GM19452 (cell line): Measurements from ENCODE around the gene KPNA1.

Experiments used
- ATAC-seq: cut with Tn5 transposase; IDR thresholded peaks from one replicate; pipeline ENCODE4 v1.9.1; 2021; ENCODE audit not compliant: unreplicated experiment

Gene KPNA1

DNA sequence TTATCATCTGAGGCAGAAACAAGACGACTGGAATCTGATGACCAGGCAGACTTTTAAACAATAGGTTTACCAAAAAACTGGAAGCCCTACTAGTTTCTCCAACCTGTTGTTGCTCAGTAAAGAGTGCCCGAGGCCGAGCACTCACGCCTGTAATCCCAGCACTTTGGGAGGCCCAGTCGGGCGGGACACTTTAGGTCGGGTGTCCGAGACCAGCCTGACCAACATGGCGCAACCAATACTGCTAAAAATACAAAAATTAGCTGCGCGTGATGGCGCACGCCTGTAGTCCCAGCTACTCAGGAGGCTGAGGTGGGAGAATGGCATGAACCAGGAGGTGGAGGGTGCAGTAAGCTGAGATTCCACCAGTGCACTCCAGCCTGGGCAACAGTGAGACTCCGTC lies 97.8 kb downstream of the KPNA1 start:
- ATAC-seq = no peak

DNA sequence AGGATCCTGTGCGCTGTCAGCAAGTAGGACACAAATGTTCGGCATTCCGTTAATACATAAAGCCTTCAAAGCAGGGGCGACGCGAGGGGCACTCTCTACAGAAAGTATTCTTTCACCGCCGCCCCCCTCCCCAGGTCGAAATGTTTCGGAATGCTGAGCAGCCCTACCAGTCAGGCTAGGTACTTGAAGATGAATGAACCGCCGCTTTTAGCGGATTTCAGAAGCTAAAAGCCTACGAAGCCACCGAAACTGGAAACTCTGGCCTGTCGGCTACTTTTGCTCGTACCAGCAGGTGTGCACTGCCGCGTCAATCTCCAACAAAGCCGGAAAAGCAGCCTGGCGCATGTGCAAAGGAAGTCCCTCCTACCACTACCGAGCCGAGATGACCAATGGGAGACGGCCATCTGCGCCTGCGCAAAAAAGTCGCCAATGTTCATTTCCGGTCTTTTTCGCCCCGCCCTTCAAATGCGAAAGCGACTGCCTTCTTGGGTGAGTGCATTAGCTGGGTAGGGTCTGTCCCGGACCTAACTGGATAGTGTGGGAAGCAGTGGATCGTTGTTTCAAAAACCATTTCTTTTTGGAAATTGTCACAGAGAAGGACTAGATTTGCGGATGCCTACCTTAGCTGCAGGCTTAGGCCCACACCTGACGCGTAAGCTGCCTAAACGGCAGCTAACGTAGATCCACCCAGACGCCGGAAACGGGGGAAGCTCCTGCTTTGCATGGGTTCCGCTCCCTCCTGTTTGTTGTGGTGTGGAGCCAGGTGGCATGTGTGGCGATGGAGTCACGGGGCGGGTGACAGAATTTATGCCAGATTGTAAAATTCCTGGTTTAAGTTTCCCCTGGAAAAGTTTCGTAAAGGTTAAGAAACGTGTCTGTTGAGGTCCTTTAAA lies 98.7 kb downstream of the KPNA1 start, which contains the start of gene WDR5B:
Gene WDR5B (minus strand): TSS at position 301 of the 893 bp plus-strand sequence. CDS start 534 bp downstream, outside the sequence.
- peak; percentile 82 for ATAC-seq

DNA sequence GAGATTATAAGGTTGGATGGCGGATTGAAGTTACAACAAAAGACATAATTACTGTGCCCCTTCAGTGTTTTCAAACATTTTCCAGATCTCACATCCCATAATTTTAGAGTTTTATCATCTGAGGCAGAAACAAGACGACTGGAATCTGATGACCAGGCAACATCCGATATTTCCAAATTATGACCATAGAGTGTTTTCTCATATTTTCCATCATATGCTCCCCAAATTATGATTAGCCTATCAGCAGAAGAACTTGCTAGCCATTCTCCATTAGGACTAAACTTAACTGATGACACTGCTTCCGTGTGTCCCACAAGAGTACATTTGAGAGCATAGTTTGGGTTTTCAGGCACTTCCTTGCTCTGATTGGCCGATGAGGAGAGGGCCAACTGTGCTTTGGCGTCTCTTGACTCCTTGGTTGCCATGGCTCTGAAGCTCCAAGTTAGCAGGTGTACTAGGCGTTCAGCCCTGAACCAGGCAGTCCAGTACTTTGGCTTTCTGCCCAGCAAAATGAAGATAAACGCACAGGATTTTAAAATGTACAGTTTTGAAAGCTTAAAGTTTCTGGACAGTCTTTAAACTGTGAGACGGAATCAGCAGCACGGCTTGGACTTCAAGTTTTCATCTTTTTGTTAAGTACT lies 99.5 kb downstream of the KPNA1 start:
- peak; percentile 43 for ATAC-seq

DNA sequence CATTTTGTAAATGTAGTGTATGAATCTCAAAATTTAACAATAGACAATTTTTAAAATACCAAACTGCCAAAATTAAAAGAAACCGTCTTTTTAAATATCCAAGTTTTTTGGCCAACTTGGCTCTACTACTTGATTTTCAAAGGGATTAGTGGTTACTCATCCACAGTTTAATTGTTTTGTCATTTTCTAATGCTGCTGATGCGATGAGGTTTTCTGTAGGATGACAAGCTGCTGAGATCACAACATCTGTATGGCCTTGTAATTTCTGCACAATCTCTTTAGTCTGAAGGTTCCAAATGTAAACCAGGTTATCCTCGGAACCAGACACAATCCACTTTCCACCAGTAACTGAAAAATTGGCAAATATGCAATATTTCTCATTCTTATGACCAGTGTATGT lies 100.3 kb downstream of the KPNA1 start:
- no peak for ATAC-seq

DNA sequence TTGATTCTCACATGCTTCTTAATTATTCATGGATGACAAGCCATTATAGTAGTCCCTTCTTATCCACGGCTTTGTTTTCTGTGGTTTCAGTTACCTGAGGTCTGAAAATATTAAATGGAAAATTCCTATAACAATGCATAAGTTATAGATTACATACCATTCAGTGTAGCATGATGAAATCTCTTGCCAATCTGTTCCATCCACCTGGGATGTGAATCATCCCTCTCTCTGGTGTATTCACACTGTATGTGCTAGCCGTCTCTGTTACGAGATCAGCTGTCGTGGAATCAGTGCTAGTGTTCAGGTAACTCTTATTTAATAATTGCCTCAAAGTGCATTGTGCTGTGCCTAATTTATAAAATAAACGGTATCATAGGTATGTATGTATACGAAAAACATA lies 104.1 kb downstream of the KPNA1 start:
- ATAC-seq = no peak

DNA sequence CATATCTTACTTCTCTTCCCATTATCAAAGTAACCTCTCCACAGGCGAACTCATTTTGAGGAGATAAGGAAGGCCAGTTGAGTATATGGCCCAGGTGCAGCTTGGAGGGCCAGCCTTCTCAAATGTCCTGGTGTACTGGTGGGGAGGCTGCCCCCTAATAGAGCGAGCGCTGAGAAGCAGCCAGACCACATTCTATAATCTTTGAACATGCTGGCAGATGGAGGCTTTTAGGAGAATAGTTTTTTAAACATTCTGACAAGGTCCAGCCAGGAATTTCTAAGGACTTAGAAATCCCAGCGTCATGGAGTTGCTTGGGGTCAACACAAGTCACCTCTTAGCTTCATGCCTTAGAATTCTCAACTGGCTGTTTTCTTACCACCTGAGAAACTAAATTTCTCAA lies 104.6 kb downstream of the KPNA1 start:
- ATAC-seq = no peak

DNA sequence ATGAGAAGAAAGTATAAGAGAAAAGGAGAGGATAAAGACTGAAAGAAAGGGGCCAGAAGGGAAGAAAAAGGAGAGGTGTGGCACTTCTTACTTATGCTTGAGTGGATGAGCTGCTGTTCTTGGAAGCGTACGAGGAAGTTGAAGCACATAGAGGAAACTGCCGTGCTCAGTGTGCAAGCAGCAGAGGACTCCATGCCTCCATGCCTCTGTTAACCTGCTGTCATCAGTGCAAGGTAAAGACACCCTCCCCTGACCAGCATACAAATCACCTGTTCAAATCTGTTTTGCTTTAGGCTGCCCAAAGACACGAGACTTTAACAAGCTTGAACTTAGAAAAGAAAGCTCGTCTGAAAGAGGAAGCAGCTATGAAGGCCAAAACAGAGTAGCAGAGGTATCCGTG lies 105.3 kb downstream of the KPNA1 start:
- ATAC-seq = no peak

DNA sequence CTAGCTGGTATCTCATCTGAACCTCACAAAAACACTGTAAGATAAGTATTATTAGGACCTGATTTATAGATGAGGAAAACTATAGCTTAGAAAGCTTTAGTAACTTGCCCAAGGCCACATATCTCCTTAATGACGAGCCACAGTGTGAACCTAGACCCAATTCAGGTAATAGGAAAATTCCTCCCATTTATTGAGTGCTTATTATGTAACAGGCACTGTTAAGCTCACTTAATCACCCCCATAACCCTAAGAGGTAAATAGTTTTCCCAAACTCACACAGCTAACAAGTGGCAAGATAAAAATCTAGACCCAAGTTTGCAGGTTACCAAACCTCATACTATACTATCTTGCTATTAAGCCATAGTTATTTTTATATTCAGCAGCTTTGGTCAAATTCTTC lies 106.8 kb downstream of the KPNA1 start:
- no peak for ATAC-seq

DNA sequence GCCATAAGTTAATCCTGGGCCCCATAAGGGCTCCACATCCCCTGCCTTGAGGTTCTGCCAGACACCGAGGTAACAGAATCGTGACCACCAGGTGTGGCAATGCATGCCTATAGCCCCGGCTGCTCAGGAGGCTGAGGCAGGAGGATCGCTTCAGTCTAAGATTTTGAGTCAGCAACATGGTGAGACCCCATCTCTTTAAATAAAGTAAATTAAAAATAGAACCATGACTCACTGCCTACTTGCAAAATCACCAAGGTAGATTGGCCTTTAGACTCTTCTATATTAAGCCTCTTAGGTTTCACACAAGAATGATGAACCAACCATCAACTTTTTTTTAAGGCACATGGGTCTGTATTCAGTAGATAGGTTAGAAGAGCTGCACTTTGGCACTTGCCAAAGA lies 108.5 kb downstream of the KPNA1 start:
- no peak for ATAC-seq

DNA sequence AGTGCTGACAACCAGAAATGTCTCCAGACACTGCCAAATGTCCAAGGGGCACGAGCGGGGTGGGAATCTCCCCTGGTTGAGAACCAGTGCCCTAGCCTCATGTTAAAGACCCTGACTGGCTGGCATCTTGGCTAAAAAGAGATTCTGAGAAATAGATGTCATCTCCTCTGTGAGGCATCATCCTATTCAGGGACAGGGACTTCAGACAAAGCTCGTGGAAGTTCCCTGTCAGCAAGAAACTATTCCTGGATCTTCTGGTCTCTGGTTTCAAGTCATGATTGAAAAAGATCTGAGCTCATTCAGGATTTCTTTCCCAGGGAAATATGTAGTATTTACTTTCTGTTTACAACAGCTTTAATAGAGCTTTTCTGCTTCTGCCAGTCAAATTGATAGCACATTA lies 109.7 kb downstream of the KPNA1 start:
- no peak for ATAC-seq

DNA sequence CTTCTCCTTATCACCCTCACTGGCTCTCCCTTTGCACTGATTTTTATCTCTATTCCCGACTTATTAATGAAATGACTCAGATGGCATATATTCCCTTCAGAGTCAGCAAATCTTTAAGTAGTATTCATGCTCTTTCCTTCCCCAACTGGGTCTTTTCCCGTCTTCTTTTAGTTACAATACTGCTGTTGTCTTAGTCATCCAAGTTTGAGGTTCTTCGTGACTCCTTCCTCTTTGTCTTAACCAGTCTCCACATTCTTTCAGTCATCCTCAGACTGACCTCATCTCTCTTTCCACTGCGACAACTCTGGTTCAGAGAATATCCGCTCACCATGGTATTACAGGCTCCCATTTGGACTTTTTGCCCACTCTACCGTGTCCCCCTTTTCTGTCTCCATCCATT lies 111.2 kb downstream of the KPNA1 start:
- no peak for ATAC-seq

DNA sequence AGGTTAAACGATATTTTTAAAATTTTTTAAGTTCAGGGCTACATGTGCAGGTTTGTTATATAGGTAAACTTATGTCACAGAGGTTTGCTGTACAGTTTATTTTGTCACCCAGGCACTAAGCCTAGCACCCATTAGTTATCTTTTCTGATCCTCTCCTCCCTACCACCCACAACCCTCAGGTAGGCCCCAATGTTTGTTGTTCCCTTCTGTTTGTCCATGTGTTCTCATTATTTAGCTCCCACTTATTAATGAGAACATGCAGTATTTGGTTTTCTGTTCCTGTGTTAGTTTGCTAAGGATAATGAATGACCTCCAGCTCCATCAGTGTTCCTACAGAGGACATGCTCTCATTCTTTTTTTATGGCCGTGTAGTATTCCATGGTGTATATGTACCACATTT lies 115.8 kb downstream of the KPNA1 start:
- no peak for ATAC-seq

DNA sequence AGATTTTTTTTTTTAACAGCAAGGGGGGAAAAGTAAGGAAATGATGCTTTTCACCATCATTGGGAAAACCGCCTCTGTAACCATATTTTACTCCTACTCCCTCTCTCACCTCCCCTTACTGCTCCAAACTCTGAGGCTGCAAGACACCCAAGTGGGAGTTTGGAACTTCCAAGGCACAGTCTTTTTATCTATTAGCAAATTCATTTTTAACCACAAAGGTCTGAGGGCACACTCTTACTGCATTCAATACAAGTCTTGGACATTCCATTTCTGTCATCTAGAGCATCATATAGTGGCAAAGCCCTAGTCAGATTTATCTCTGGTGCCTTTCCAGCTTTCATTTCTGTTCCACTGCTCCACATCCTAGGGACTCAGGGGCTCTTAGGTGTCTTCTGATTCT lies 117.5 kb downstream of the KPNA1 start:
- no peak for ATAC-seq

DNA sequence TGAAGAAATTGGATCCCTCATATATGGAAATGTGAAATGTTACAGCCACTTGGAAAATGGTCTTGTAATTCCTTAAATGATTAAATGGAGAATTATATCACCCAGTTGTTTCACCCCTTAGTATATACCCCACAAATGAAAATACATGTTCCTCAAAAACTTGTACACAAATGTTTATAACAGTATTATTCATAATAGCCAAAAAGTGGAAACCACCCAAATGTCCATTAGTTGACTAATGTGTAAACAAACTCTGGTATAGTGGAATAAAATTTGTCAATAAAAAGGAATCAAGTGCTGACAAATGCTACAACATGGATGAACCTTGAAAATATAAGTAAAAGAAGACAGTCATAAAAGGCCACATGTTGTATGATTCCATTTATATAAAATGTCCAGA lies 118.2 kb downstream of the KPNA1 start:
- ATAC-seq = no peak

DNA sequence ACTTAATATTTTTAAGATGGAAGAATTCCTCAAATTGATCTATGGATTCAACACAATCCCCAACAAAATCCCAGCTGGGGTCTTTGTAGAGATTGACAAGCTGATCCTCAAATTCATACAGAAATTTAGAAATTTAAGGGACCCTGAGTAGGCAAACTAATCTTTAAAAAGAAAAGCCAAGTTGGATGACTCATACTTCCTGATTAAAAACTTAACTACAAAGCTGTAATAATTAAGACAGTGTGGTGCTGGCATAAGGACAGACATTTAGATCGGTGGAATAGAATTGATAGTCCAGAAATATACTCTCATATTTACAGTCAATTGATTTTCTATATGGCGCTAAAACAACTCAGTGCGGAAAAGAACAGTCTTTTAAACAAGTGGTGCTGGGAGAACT lies 119.2 kb downstream of the KPNA1 start:
- ATAC-seq = no peak

DNA sequence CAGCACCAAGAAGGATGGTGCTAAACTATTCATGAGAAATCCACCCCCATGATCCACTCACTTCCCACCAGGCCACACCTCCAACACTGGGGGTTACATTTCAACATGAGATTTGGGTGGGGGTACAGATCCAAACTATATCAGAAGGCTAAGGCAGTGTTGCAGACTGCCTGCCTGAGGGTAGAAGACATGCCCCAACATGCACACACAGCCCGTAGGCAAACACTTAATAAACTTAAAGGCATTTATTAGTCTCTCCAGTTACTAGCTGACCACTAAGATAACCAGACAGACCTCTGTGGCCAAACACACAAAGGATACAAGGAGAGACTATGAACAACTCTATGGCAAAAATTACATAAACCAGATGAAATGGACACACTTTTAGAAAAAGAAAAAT lies 120.6 kb downstream of the KPNA1 start:
- ATAC-seq = no peak

DNA sequence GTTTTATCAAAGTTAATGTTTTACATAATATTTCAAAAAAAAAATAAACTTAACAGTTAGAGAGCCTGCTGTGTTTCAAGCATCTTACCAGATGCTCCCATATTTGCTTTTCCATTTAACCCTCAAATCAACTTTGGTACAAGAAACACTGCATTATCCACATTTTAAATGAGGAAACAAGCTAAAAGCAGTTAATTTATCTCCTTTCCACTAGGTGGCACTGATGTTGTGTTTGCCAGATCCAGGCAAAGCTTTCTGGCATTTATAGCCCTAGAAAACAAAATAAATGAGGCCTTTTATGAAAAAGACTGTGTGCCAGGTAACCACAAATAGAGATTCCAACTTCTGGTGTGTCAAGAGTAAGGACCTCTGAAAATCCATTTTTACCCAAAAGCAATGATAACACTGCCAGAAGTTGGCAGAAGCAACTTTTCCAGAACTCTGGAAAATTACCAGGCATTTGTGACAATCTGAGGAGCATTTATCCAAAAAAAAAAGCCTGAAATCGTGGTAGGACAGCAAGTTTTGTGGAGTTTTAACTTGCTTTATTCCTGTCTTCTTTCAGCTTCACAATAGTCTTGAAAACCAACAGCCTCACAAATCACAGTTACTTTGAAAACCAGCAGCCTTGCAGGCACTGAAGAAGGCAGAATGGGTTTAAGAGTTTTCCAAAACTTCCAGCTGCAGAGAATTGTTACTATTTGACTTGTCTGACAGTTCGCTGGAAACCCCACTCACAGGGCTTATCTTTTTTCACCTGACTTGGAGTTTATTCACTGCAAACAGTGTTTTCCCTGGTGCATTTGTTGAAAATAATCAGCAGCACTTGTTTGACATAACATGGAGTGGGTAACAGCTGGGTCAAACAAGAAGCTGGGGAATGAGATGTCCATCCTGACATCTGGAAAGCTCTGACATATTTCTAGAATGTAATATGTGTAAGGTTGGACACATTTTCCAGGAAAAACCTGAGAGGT lies 121.6 kb downstream of the KPNA1 start:
- no peak for ATAC-seq

DNA sequence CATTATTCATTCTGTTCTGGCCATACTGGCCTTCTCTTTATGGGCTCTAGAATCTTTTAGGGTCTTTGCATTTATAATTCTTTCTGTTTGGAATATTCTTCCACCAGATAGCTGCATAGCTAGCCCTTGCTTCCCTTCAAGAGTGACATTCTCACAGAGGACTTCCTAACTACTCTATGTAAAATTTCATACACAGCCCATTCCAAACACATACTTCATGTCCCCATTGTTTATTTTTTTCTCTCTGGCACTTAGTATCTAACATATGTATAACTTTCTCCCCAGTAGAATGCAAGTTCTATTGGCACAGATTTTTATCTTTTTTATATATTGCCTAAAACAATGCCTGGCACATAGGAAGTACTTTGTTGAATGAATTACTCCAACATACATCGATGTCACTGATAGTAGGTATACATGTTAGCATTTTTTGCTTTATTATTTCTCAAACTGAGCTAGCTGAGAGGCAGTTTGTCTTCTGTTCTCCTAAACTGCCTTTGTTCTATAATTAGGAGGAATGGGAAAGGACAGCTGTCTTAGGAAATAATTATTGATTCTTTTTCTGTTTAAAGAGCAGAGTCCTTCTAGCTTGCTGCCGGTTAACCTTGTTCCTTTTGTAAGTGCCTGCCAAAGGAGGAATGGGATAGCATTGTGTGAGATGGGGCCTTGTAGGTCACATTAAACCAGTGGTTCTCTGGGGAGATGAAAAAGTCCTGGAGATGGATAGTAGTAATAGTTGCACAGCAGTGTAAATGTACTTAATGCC lies 122.9 kb downstream of the KPNA1 start:
- ATAC-seq = no peak

DNA sequence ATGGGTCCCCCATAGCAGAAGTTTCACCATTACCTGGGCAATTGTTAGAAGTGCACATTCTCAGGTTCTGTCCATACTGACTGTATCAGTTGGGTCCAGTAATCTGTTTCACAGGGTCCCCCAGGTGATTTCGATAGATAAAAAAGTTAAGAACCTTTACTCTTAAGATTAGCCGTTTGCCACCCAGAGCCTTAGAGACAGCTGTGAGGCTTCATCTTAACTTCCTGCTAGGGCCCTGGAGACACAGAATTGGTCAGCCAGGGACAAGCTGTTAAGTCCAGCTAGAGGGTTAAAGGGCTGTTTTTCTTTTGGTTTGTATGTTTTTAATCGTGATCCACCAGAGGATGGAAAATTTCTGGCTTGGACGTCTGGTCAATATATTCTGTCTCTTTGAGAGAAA lies 124.1 kb downstream of the KPNA1 start:
- no peak for ATAC-seq

DNA sequence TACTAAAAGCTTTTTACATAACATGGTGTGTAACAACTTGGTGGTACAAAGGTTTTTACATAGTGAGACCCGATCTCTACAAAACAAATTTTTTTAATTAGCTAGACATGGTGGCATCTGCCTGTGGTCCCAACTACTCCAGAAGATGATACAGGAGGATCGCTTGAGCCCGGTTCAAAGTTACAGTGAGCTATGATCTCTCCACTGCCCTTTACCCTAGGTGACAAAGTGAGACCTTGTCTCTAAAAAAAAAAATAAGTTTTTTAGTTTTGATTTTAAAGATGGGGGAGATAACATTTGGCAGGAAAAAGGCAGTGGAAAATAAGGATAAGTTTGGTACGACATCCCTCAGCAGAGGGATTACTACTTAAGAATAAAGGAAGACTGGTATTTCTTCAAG lies 124.8 kb downstream of the KPNA1 start:
- no peak for ATAC-seq

DNA sequence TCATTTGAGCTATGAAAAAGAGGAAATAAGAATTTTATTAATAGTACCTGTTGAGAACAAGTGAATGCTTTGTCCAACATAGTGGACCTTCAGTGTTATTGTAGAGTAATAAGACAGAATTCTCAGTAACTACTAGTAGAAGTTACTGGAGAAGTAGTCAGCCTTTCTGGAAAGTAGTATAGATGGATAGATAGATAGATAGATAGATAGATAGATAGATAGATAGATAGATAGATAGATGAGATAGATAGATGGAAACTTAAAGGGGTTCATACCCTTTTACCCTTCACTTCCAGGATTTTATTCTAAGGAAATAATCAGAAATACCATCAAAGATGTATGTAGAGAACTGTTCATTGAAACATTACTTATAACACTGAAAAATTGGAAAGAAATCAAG lies 125.5 kb downstream of the KPNA1 start:
- ATAC-seq = no peak
